Measurements from ENCODE around the gene RYR1.

Gene RYR1

GRCh38 chr19:38563475-38563874 lies 130.0 kb downstream of the RYR1 start:
- no peaks in the 10 kb centered on the region for H3K36me3 ChIP-seq (ENCODE audit: low read depth)
- H3K4me3 ChIP-seq (ENCODE audit: severe bottlenecking) = no peak overlapping the region
- H3K27ac ChIP-seq (ENCODE audit: poor library complexity, severe bottlenecking) = no peak overlapping the region
- TF ChIP-seq, protein P1, sequence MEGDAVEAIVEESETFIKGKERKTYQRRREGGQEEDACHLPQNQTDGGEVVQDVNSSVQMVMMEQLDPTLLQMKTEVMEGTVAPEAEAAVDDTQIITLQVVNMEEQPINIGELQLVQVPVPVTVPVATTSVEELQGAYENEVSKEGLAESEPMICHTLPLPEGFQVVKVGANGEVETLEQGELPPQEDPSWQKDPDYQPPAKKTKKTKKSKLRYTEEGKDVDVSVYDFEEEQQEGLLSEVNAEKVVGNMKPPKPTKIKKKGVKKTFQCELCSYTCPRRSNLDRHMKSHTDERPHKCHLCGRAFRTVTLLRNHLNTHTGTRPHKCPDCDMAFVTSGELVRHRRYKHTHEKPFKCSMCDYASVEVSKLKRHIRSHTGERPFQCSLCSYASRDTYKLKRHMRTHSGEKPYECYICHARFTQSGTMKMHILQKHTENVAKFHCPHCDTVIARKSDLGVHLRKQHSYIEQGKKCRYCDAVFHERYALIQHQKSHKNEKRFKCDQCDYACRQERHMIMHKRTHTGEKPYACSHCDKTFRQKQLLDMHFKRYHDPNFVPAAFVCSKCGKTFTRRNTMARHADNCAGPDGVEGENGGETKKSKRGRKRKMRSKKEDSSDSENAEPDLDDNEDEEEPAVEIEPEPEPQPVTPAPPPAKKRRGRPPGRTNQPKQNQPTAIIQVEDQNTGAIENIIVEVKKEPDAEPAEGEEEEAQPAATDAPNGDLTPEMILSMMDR (IDR thresholded peaks at IDR 0.05; ENCODE audit: poor library complexity, severe bottlenecking) = no peak
- DNase-seq (ENCODE audit: low spot score) (no peak), ATAC-seq (ENCODE audit: low read depth) (no peak)
- H3K4me1 ChIP-seq (ENCODE audit: insufficient read depth, poor library complexity, severe bottlenecking) = peaks cover 9% of the 10 kb centered on the region
- no peaks in the 10 kb centered on the region for H3K9me3 ChIP-seq (ENCODE audit: severe bottlenecking)
- H3K27me3 ChIP-seq (ENCODE audit: insufficient read depth, poor library complexity, severe bottlenecking) = peaks cover 3% of the 10 kb centered on the region

GRCh38 chr19:38564981-38565690 lies 131.6 kb downstream of the RYR1 start:
- no peak for DNase-seq (ENCODE audit: low spot score)
- peak; percentile 47; the same call in 2 of the 3 replicates for ATAC-seq (ENCODE audit: low read depth)
- Histone ChIP-seq H3K27ac (ENCODE audit: poor library complexity, severe bottlenecking) (no peak overlapping the region), H3K9me3 (ENCODE audit: severe bottlenecking) (no peaks in the 10 kb centered on the region), H3K4me1 (ENCODE audit: insufficient read depth, poor library complexity, severe bottlenecking) (peaks cover 3% of the 10 kb centered on the region), H3K36me3 (ENCODE audit: low read depth) (no peaks in the 10 kb centered on the region), H3K27me3 (ENCODE audit: insufficient read depth, poor library complexity, severe bottlenecking) (peaks cover 3% of the 10 kb centered on the region), H3K4me3 (ENCODE audit: severe bottlenecking) (peak overlapping the region; percentile 29)
- TF ChIP-seq, protein P1 (IDR thresholded peaks at IDR 0.05; ENCODE audit: poor library complexity, severe bottlenecking) = no peak

DNA sequence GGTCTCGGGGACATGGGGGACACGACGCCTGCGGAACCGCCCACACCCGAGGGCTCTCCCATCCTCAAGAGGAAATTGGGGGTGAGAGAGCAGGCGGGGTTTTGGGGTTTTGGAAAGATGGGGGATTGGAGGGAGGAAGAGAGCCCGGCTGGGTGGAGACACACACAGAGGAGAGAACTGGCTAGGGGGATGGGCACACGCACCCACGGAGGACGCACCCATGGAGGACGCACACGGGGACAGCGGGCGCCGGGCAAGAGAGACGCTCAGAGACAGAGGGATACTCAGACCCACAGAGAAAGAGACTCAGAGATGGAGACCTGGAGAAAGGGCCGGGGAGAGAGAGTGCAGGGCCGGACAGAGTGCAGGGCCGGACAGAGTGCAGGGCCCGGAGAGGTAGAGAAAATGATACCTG lies 132.2 kb downstream of the RYR1 start:
- no peak for ATAC-seq (ENCODE audit: low read depth)
- Histone ChIP-seq H3K27me3 (ENCODE audit: insufficient read depth, poor library complexity, severe bottlenecking) (peaks cover 3% of the 10 kb centered on the region), H3K27ac (ENCODE audit: poor library complexity, severe bottlenecking) (no peak overlapping the region), H3K36me3 (ENCODE audit: low read depth) (no peaks in the 10 kb centered on the region), H3K4me3 (ENCODE audit: severe bottlenecking) (peak overlapping the region; percentile 29), H3K4me1 (ENCODE audit: insufficient read depth, poor library complexity, severe bottlenecking) (no peaks in the 10 kb centered on the region), H3K9me3 (ENCODE audit: severe bottlenecking) (no peaks in the 10 kb centered on the region)
- TF ChIP-seq, protein P1 (IDR thresholded peaks at IDR 0.05; ENCODE audit: poor library complexity, severe bottlenecking) = no peak
- no peak for DNase-seq (ENCODE audit: low spot score)

DNA sequence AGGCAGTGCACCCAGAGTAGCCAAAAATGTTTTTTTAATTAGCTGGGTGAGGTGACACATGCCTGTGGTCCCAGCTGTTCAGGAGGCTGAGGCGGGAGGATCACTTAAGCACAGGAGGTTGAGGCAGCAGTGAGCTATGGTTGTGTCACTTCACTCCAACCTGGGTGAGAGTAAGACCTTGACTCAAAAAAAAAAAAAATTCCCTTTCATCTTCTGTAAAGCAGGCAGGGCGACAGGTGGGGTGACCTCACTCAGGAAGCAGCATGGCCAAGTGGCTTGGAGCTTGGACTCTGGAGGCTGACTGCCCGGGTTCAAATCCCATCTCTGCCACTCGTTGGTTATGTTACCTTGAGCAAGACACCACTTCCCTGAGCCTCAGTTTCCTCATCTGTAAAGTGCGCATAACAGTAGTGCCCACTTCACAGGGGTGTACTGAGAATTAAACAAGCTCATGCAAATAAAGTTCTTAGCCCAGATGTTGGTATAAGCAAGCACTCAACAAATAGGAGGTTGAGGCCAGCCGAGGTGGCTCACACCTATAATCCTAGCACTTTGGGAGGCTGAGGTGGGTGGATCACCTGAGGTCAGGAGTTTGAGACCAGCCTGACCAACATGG lies 136.0 kb downstream of the RYR1 start:
- H3K27me3 ChIP-seq (ENCODE audit: insufficient read depth, poor library complexity, severe bottlenecking) = peaks cover 3% of the 10 kb centered on the region
- ATAC-seq (ENCODE audit: low read depth) = no peak

More for the DNA sequence above, 136.0 kb downstream of the RYR1 start:
- H3K9me3 ChIP-seq (ENCODE audit: severe bottlenecking) = no peaks in the 10 kb centered on the region
- no peaks in the 10 kb centered on the region for H3K4me1 ChIP-seq (ENCODE audit: insufficient read depth, poor library complexity, severe bottlenecking)
- TF ChIP-seq, protein P1 (IDR thresholded peaks at IDR 0.05; ENCODE audit: poor library complexity, severe bottlenecking) = no peak
- no peak for DNase-seq (ENCODE audit: low spot score)
- no peak overlapping the region for H3K27ac ChIP-seq (ENCODE audit: poor library complexity, severe bottlenecking)
- no peak overlapping the region for H3K4me3 ChIP-seq (ENCODE audit: severe bottlenecking)
- H3K36me3 ChIP-seq (ENCODE audit: low read depth) = no peaks in the 10 kb centered on the region
